ENCODE results near the gene SCN11A.

DNA sequence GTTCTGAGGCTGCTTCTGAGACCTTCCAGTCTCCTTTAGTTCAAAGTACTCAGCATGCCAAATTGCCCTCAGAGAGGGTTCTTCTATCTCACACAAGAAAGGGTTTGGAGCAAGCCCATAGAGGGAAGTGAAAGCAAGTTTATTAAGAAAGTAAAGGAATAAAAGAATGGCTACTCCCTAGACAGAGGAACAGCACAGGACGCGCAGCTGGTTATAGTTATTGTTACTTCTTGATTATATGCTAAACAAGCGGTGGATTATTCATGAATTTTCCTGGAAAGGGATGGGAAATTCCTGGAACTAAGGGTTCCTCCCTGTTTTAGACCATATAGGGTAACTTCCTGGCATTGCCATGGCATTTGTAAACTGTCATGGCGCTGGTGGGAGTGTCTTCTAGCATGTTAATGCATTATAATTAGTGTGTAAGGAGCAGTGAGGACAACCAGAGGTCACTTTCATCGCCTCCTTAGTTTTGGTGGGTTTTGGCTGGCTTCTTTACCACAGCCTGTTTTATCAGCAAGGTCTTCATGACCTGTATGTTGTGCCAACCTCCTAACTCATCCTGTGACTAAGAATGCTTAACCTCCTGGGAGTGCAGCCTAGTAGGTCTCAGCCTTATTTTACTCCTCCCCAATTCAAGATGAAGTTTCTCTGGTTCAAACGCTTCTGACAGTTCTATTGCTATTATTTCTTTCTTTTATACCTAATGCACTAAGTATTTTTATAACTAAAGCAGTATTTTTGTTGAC, 26.3 kb downstream of the SCN11A start:
- TF ChIP-seq, protein P1, sequence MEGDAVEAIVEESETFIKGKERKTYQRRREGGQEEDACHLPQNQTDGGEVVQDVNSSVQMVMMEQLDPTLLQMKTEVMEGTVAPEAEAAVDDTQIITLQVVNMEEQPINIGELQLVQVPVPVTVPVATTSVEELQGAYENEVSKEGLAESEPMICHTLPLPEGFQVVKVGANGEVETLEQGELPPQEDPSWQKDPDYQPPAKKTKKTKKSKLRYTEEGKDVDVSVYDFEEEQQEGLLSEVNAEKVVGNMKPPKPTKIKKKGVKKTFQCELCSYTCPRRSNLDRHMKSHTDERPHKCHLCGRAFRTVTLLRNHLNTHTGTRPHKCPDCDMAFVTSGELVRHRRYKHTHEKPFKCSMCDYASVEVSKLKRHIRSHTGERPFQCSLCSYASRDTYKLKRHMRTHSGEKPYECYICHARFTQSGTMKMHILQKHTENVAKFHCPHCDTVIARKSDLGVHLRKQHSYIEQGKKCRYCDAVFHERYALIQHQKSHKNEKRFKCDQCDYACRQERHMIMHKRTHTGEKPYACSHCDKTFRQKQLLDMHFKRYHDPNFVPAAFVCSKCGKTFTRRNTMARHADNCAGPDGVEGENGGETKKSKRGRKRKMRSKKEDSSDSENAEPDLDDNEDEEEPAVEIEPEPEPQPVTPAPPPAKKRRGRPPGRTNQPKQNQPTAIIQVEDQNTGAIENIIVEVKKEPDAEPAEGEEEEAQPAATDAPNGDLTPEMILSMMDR (conservative IDR thresholded peaks at IDR 0.05 in 1 of 2, IDR thresholded peaks at IDR 0.05 in 1 of 2; ENCODE audit: extremely low read depth in 1 of 2, insufficient read depth in 1 of 2, low read depth in 1 of 2, low read length in 2 of 2): no peak
- TF ChIP-seq EZH2 (IDR thresholded peaks at IDR 0.05; ENCODE audit: borderline replicate concordance, low read length): no peak
